B cell (primary cell): Measurements from ENCODE around the gene FBXL2. TPM values are rescaled to one million over a fixed set of nuclear protein-coding genes. Genes with fewer than 3 reads are reported as not detected.

Source experiments
- ATAC-seq: fragments of 200-7000 bp; cut with Tn5 transposase; one replicate; pipeline ENCODE4 v1.10.0; 2021; ENCODE audit warnings: low read depth, mild to moderate bottlenecking, moderate number of reproducible peaks, moderate library complexity
- CTCF ChIA-PET: fragments of 350-600 bp; sonication (Branson Sonifier 250); formaldehyde crosslinking; loops from one replicate; lab custom pipeline; 2021; ENCODE audit warnings: antibody characterized with exemption, inconsistent platforms; lab: Charles Lee
- POLR2A ChIA-PET: fragments of 350-600 bp; sonication (Branson Sonifier 250); formaldehyde crosslinking; loops from one replicate; lab custom pipeline; 2021; ENCODE audit warnings: antibody characterized with exemption; lab: Charles Lee
- DNase-seq: peaks from one replicate; pipeline ENCODE4 v3.0.0; 2013
- H2AFZ ChIP-seq: 2 replicates; pipeline ENCODE4 v1.6.1; 2012; ENCODE audit warnings: mild to moderate bottlenecking, low read depth, low read length; ENCODE audit not compliant: insufficient read depth, poor library complexity, severe bottlenecking
- H3K27ac ChIP-seq, 2 donors: 1 replicate in 1 of 2; 2 replicates in 1 of 2; pipeline ENCODE4 v1.5.1; 2012 to 2013; ENCODE audit warnings: low read length in 2 of 2, mild to moderate bottlenecking in 2 of 2, moderate library complexity in 1 of 2
- H3K27me3 ChIP-seq, 4 experiments: fragments of 200-600 bp in 1 of 4; sonication (generic) in 1 of 4; replicated peaks in 1 of 4; 1 replicate in 2 of 4; 2 replicates in 2 of 4; pipeline versions ENCODE4 v1.6.1 to v1.7.0; 2013 to 2016; ENCODE audit warnings: low read length in 3 of 4, mild to moderate bottlenecking in 2 of 4, mixed read lengths in 1 of 4, moderate library complexity in 1 of 4; ENCODE audit not compliant: insufficient read depth in 4 of 4, control insufficient read depth in 3 of 4; ENCODE audit errors: control extremely low read depth in 1 of 4
- H3K36me3 ChIP-seq, 2 experiments: replicated peaks in 1 of 2; 1 replicate in 1 of 2; 2 replicates in 1 of 2; pipeline versions ENCODE4 v1.6.1 to v1.7.1; 2013; ENCODE audit warnings: low read length in 1 of 2; ENCODE audit not compliant: insufficient read depth in 2 of 2, control insufficient read depth in 1 of 2; ENCODE audit errors: control extremely low read depth in 1 of 2, extremely low read depth in 1 of 2
- H3K4me1 ChIP-seq, 2 donors: fragments of 200-600 bp in 1 of 2; sonication (generic) in 1 of 2; 1 replicate in 1 of 2; 2 replicates in 1 of 2; pipeline versions ENCODE4 v1.5.1 to v1.6.1; 2013 to 2017; ENCODE audit warnings: low read length in 2 of 2; ENCODE audit not compliant: control insufficient read depth in 2 of 2, insufficient read depth in 2 of 2
- H3K4me2 ChIP-seq: replicated peaks from 2 replicates; pipeline ENCODE3; 2012; ENCODE audit warnings: mild to moderate bottlenecking, low read depth, low read length; ENCODE audit not compliant: poor library complexity, severe bottlenecking
- H3K4me3 ChIP-seq, 5 experiments: fragments of 200-600 bp in 1 of 5; sonication (generic) in 1 of 5; 1 replicate in 3 of 5; 2 replicates in 2 of 5; pipeline versions ENCODE4 v1.5.1 to v1.7.0; 2011 to 2016; ENCODE audit warnings: low read length in 4 of 5, mild to moderate bottlenecking in 4 of 5, low read depth in 2 of 5, control low read depth in 1 of 5, moderate library complexity in 1 of 5; ENCODE audit not compliant: insufficient read depth in 1 of 5; ENCODE audit errors: control extremely low read depth in 1 of 5, extremely low read depth in 1 of 5
- H3K79me2 ChIP-seq: fragments of 200-600 bp; sonication (generic); one replicate; pipeline ENCODE4 v1.6.0; 2016; ENCODE audit warnings: low read length; ENCODE audit not compliant: control insufficient read depth, insufficient read depth
- H3K9ac ChIP-seq: fragments of 200-600 bp; sonication (generic); 2 replicates; pipeline ENCODE4 v1.6.1; 2017; ENCODE audit warnings: mild to moderate bottlenecking, low read length, moderate library complexity
- H3K9me3 ChIP-seq, 3 donors: one replicate each; pipeline versions ENCODE4 v1.6.1 to v1.7.1; 2013; ENCODE audit warnings: low read length in 2 of 3; ENCODE audit not compliant: control insufficient read depth in 2 of 3, insufficient read depth in 1 of 3; ENCODE audit errors: control extremely low read depth in 1 of 3
- H4K20me1 ChIP-seq: 2 replicates; pipeline ENCODE4 v1.6.0; 2012; ENCODE audit warnings: mild to moderate bottlenecking, low read length; ENCODE audit not compliant: insufficient read depth, control insufficient read depth, poor library complexity, severe bottlenecking
- H3K27ac Mint-ChIP-seq: one replicate; pipeline ENCODE4 v1.8.0; 2021; ENCODE audit warnings: mixed read lengths
- H3K27me3 Mint-ChIP-seq: one replicate; pipeline ENCODE4 v1.8.0; 2021; ENCODE audit warnings: mixed read lengths
- H3K4me1 Mint-ChIP-seq: one replicate; pipeline ENCODE4 v1.8.0; 2021; ENCODE audit warnings: mixed read lengths
- H3K4me3 Mint-ChIP-seq: one replicate; pipeline ENCODE4 v1.8.0; 2021; ENCODE audit warnings: mixed read lengths
- H3K9me3 Mint-ChIP-seq: one replicate; pipeline ENCODE4 v1.8.0; 2022; ENCODE audit warnings: mixed read lengths; ENCODE audit not compliant: insufficient read depth
- CTCF ChIP-seq: fragments of 200-600 bp; IDR thresholded peaks from one replicate; pipeline ENCODE4 v1.8.0; 2022; ENCODE audit warnings: antibody characterized with exemption, mild to moderate bottlenecking
- EZH2 ChIP-seq: IDR thresholded peaks from 2 replicates; pipeline ENCODE4 v1.6.1; 2012; ENCODE audit warnings: borderline replicate concordance, low read depth, mild to moderate bottlenecking, moderate library complexity, low read length; ENCODE audit not compliant: insufficient read depth, poor library complexity, severe bottlenecking
- WGBS: methylation state at CpG from one replicate; pipeline ENCODE4 v1.1.5; 2013; ENCODE audit warnings: missing lambda C conversion rate; ENCODE audit not compliant: insufficient coverage; 5-methylcytosine and 5-hydroxymethylcytosine counted together
- intact Hi-C: fragments of 100-400 bp; cut with micrococcal nuclease; formaldehyde crosslinking; loops from one replicate; pipeline ENCODE4 v1.10.0; 2022
- polyA plus RNA-seq: library from polyadenylated mRNA; depleted of rRNA; stranded (reverse); fragments of >200 nt; gene quantifications from 2 replicates; pipeline ENCODE4 v1.2.3, GENCODE V29; 2012
- total RNA-seq, 2 donors: library from RNA; stranded (reverse); fragments of 120-200 nt in 1 of 2; gene quantifications; 1 replicate in 1 of 2; 2 replicates in 1 of 2; pipeline versions ENCODE4 v1.2.3 to v1.2.4, GENCODE V29; 2013 to 2022

FBXL2 gene
- total and polyA plus RNA-seq, 2 donors (not counting 1 experiment from before 2014, with no cell fraction given) = 0.34 TPM; not detected in 1

GRCh38 chr3:33233884-33234283 is 43.4 kb upstream of the FBXL2 start:
- 100% methylated on average over 1 of the region's 1 CpG for WGBS
- Histone ChIP-seq H2AFZ (no peak overlapping the region), H3K79me2 (no peaks in the 10 kb centered on the region), H3K27me3 (peaks cover 0 to 4% (median 1%) of the 10 kb centered on the region in 4 experiments), H3K9me3 (peaks cover 0 to 6% (median 0%) of the 10 kb centered on the region in 3 donors), H3K4me2 (no peak overlapping the region), H4K20me1 (no peaks in the 10 kb centered on the region), H3K4me3 (no peak overlapping the region), H3K27ac (no peak overlapping the region), H3K36me3 (no peaks in the 10 kb centered on the region), H3K9ac (no peak overlapping the region), H3K4me1 (no peaks in the 10 kb centered on the region)
- ATAC-seq (no peak), DNase-seq (no peak)
- CTCF ChIA-PET = no interaction called here
- H3K27ac Mint-ChIP-seq = no peak overlapping the region
- H3K9me3 Mint-ChIP-seq = no peaks in the 10 kb centered on the region
- H3K4me1 Mint-ChIP-seq = peaks cover 3% of the 10 kb centered on the region
- no peak for TF ChIP-seq CTCF
- POLR2A ChIA-PET = no interaction called here
- peaks cover 29% of the 10 kb centered on the region for H3K27me3 Mint-ChIP-seq
- intact Hi-C loops = no loop called here
- no peak overlapping the region for H3K4me3 Mint-ChIP-seq

- ChIA-PET CTCF (no interaction called here), POLR2A (no interaction called here)
- Histone ChIP-seq H3K36me3 (no peaks in the 10 kb centered on the region), H3K27me3 (peaks cover 0 to 8% (median 1%) of the 10 kb centered on the region in 4 experiments), H3K4me1 (no peaks in the 10 kb centered on the region), H4K20me1 (no peaks in the 10 kb centered on the region), H2AFZ (no peak overlapping the region), H3K4me3 (no peak overlapping the region), H3K4me2 (no peak overlapping the region), H3K9me3 (peaks cover 0 to 6% (median 0%) of the 10 kb centered on the region in 3 donors), H3K9ac (no peak overlapping the region), H3K79me2 (no peaks in the 10 kb centered on the region), H3K27ac (no peak overlapping the region)
- DNase-seq (no peak), ATAC-seq (no peak)
- no CpG with 5 or more reads among the region's 2 CpGs for WGBS
- no peaks in the 10 kb centered on the region for H3K9me3 Mint-ChIP-seq
- no peak overlapping the region for H3K4me3 Mint-ChIP-seq
- peaks cover 31% of the 10 kb centered on the region for H3K27me3 Mint-ChIP-seq
- intact Hi-C loops = no loop called here
- H3K27ac Mint-ChIP-seq = no peak overlapping the region
- H3K4me1 Mint-ChIP-seq = no peaks in the 10 kb centered on the region
- TF ChIP-seq CTCF = no peak
- no peak for TF ChIP-seq EZH2
Observed at GRCh38 chr3:33236005-33236404, 41.2 kb upstream of the FBXL2 start.
